IMR-90 (cell line): ENCODE results near the gene OR10A2. TPM values are rescaled to one million over a fixed set of nuclear protein-coding genes. Genes with fewer than 3 reads are reported as not detected.

ENCODE experiments used
- ATAC-seq: fragments of 200-7000 bp; cut with Tn5 transposase; 2 replicates; pipeline ENCODE4 v1.9.1; 2020; ENCODE audit warnings: low read depth, mild to moderate bottlenecking, moderate library complexity
- BruUV-seq: library from RNA; stranded (reverse); fragments of 400-500 nt; replicated peaks from 2 replicates; lab custom pipeline; 2021; lab: Mats Ljungman, UMichigan
- CTCF ChIA-PET: fragments of 300-600 bp; formaldehyde crosslinking; extraction: SDS; loops from one replicate; lab custom pipeline; 2021; ENCODE audit warnings: antibody characterized with exemption; lab: Yijun Ruan, JAX
- POLR2A ChIA-PET: fragments of 300-600 bp; sonication (Branson Sonifier 250); formaldehyde crosslinking; loops from one replicate; lab custom pipeline; 2022; ENCODE audit warnings: antibody characterized with exemption; ENCODE audit not compliant: unreplicated experiment; lab: Charles Lee
- DNase-seq: peaks from one replicate; pipeline ENCODE4 v3.0.0; 2013
- H2AFZ ChIP-seq: replicated peaks from 2 replicates; pipeline ENCODE3; 2013; ENCODE audit warnings: low read length, mild to moderate bottlenecking; ENCODE audit not compliant: poor library complexity
- H2AK5ac ChIP-seq: 2 replicates; pipeline ENCODE4 v1.6.1; 2013; ENCODE audit warnings: low read depth, low read length, inconsistent platforms
- H2AK9ac ChIP-seq: replicated peaks from 2 replicates; pipeline ENCODE3; 2013; ENCODE audit warnings: mild to moderate bottlenecking, low read depth, low read length, moderate library complexity; ENCODE audit not compliant: poor library complexity
- H2BK120ac ChIP-seq: 2 replicates; pipeline ENCODE4 v1.6.1; 2013; ENCODE audit warnings: low read depth, low read length, inconsistent platforms
- H2BK15ac ChIP-seq: 3 replicates; pipeline ENCODE4 v1.6.1; 2013; ENCODE audit warnings: low read depth, low read length, inconsistent platforms
- H2BK20ac ChIP-seq: 2 replicates; pipeline ENCODE4 v1.6.1; 2013; ENCODE audit warnings: low read depth, mild to moderate bottlenecking, inconsistent platforms, low read length, moderate library complexity
- H2BK5ac ChIP-seq: 2 replicates; pipeline ENCODE4 v1.6.1; 2013; ENCODE audit warnings: mild to moderate bottlenecking, low read depth, low read length, inconsistent platforms; ENCODE audit not compliant: poor library complexity, severe bottlenecking
- H3K14ac ChIP-seq: replicated peaks from 2 replicates; pipeline ENCODE4 v1.6.1; 2013; ENCODE audit warnings: low read depth, low read length, inconsistent platforms
- H3K18ac ChIP-seq: 2 replicates; pipeline ENCODE4 v1.6.1; 2013; ENCODE audit warnings: low read depth, low read length, control low read depth
- H3K23ac ChIP-seq: 2 replicates; pipeline ENCODE4 v1.6.1; 2013; ENCODE audit warnings: low read depth, low read length, inconsistent platforms
- H3K27ac ChIP-seq: 2 replicates; pipeline ENCODE4 v1.5.1; 2013; ENCODE audit warnings: mild to moderate bottlenecking, control low read depth, low read length; ENCODE audit not compliant: insufficient read depth
- H3K27me3 ChIP-seq: 2 replicates; pipeline ENCODE4 v1.6.1; 2013; ENCODE audit warnings: low read length; ENCODE audit not compliant: control insufficient read depth, insufficient read depth
- H3K36me3 ChIP-seq: 2 replicates; pipeline ENCODE4 v1.6.1; 2013; ENCODE audit warnings: low read length, mixed read lengths; ENCODE audit not compliant: control insufficient read depth, insufficient read depth
- H3K4ac ChIP-seq: 2 replicates; pipeline ENCODE4 v1.6.1; 2013; ENCODE audit warnings: low read depth, low read length, inconsistent platforms
- H3K4me1 ChIP-seq: 2 replicates; pipeline ENCODE4 v1.6.1; 2013; ENCODE audit warnings: low read length, mixed read lengths; ENCODE audit not compliant: control insufficient read depth, insufficient read depth
- H3K4me2 ChIP-seq: 2 replicates; pipeline ENCODE4 v1.6.1; 2013; ENCODE audit warnings: low read depth, mild to moderate bottlenecking, control low read depth, low read length, moderate library complexity
- H3K4me3 ChIP-seq: 2 replicates; pipeline ENCODE4 v1.5.1; 2013; ENCODE audit warnings: low read depth, mild to moderate bottlenecking, control low read depth, low read length, moderate library complexity; ENCODE audit not compliant: insufficient read depth
- H3K56ac ChIP-seq: 2 replicates; pipeline ENCODE4 v1.6.1; 2013; ENCODE audit warnings: low read length, inconsistent platforms; ENCODE audit not compliant: insufficient read depth; ENCODE audit errors: extremely low read depth
- H3K79me1 ChIP-seq, 2 experiments: 2 replicates each; pipeline ENCODE4 v1.6.1; 2013; ENCODE audit warnings: low read length in 2 of 2, inconsistent platforms in 1 of 2, low read depth in 1 of 2
- H3K9ac ChIP-seq: 2 replicates; pipeline ENCODE4 v1.6.1; 2013; ENCODE audit warnings: low read depth, low read length, control low read depth
- H3K9me1 ChIP-seq: 2 replicates; pipeline ENCODE4 v1.6.1; 2013; ENCODE audit warnings: low read length, inconsistent platforms; ENCODE audit not compliant: insufficient read depth
- H3K9me3 ChIP-seq: 2 replicates; pipeline ENCODE4 v1.6.1; 2013; ENCODE audit warnings: low read length; ENCODE audit not compliant: control insufficient read depth, insufficient read depth
- H4K20me1 ChIP-seq: 2 replicates; pipeline ENCODE4 v1.6.1; 2013; ENCODE audit warnings: low read length, inconsistent platforms; ENCODE audit not compliant: insufficient read depth
- H4K5ac ChIP-seq: 2 replicates; pipeline ENCODE4 v1.6.1; 2013; ENCODE audit warnings: mild to moderate bottlenecking, low read depth, low read length, control low read depth
- H4K8ac ChIP-seq, 2 experiments: 2 replicates each; pipeline ENCODE4 v1.6.1; 2013; ENCODE audit warnings: low read depth in 2 of 2, low read length in 2 of 2, control low read depth in 1 of 2, inconsistent platforms in 1 of 2
- H4K91ac ChIP-seq: 2 replicates; pipeline ENCODE4 v1.6.1; 2013; ENCODE audit warnings: low read depth, low read length, inconsistent platforms; ENCODE audit not compliant: insufficient read depth
- BHLHE40 ChIP-seq: fragments of 150-350 bp; IDR thresholded peaks from 2 replicates; pipeline ENCODE4 v1.6.1; 2016; ENCODE audit warnings: mild to moderate bottlenecking, low read depth, low read length
- CEBPB ChIP-seq: IDR thresholded peaks from 2 replicates; pipeline ENCODE4 v1.6.1; 2012; ENCODE audit warnings: low read depth, low read length, improper control_type of control experiment
- CHD1 ChIP-seq: IDR thresholded peaks from 2 replicates; pipeline ENCODE4 v1.6.1; 2012; ENCODE audit warnings: low read depth, low read length, improper control_type of control experiment
- ELK1 ChIP-seq: fragments of 150-350 bp; IDR thresholded peaks from 2 replicates; pipeline ENCODE4 v1.6.1; 2016; ENCODE audit warnings: low read depth, mild to moderate bottlenecking, low read length, moderate library complexity, borderline replicate concordance
- FOS ChIP-seq: fragments of 150-350 bp; IDR thresholded peaks from 2 replicates; pipeline ENCODE4 v1.6.1; 2016; ENCODE audit warnings: low read depth, low read length
- MAFK ChIP-seq: IDR thresholded peaks from 2 replicates; pipeline ENCODE4 v1.6.1; 2012; ENCODE audit warnings: low read depth, low read length, improper control_type of control experiment
- MAZ ChIP-seq: IDR thresholded peaks from 2 replicates; pipeline ENCODE4 v1.6.1; 2012; ENCODE audit warnings: low read depth, mild to moderate bottlenecking, low read length, improper control_type of control experiment, moderate library complexity, borderline replicate concordance
- MXI1 ChIP-seq: IDR thresholded peaks from 2 replicates; pipeline ENCODE4 v1.6.1; 2012; ENCODE audit warnings: low read depth, mild to moderate bottlenecking, low read length, moderate library complexity, borderline replicate concordance
- NFE2L2 ChIP-seq: fragments of 150-350 bp; IDR thresholded peaks from 2 replicates; pipeline ENCODE4 v1.6.1; 2016; ENCODE audit warnings: low read depth, mild to moderate bottlenecking, low read length
- POLR2A ChIP-seq: IDR thresholded peaks from 2 replicates; pipeline ENCODE4 v1.6.1; 2012; ENCODE audit warnings: mild to moderate bottlenecking, low read depth, low read length
- RAD21 ChIP-seq: IDR thresholded peaks from 2 replicates; pipeline ENCODE4 v1.6.1; 2012; ENCODE audit warnings: low read length, improper control_type of control experiment
- RCOR1 ChIP-seq: IDR thresholded peaks from 2 replicates; pipeline ENCODE4 v1.6.1; 2012; ENCODE audit warnings: mild to moderate bottlenecking, low read length, improper control_type of control experiment; ENCODE audit not compliant: insufficient replicate concordance
- RFX5 ChIP-seq: IDR thresholded peaks from 2 replicates; pipeline ENCODE4 v1.8.0; 2012; ENCODE audit warnings: low read depth, mild to moderate bottlenecking, low read length, moderate library complexity
- SMC3 ChIP-seq: fragments of 150-350 bp; IDR thresholded peaks from 2 replicates; pipeline ENCODE4 v1.6.1; 2016; ENCODE audit warnings: low read depth, mild to moderate bottlenecking, antibody characterized with exemption, low read length, moderate library complexity
- WGBS, 2 experiments: methylation state at CpG; one replicate each; pipeline versions ENCODE4 v1.1.5 to v1.1.7; 2013; ENCODE audit warnings: missing lambda C conversion rate in 2 of 2; ENCODE audit not compliant: insufficient read length in 1 of 2; ENCODE audit errors: extremely low coverage in 2 of 2; 5-methylcytosine and 5-hydroxymethylcytosine counted together
- dilution Hi-C: fragments of 300-500 bp; cut with HindIII; formaldehyde crosslinking; loops from one replicate; pipeline ENCODE4 v1.14.3; 2018; ENCODE audit warnings: low sequenced_read_pairs; ENCODE audit not compliant: unreplicated experiment
- in situ Hi-C: fragments of 300-500 bp; cut with MboI; formaldehyde crosslinking; loops from 3 replicates; pipeline ENCODE4 v1.14.3; 2019; ENCODE audit warnings: low sequenced_read_pairs, inconsistent platforms, mixed read lengths
- intact Hi-C: fragments of 100-400 bp; cut with micrococcal nuclease; formaldehyde crosslinking; loops from 2 replicates; pipeline ENCODE4 v1.10.0; 2022
- polyA plus RNA-seq, 3 experiments: library from polyadenylated mRNA; depleted of rRNA; stranded (reverse); fragments of >200 nt; gene quantifications; 2 replicates each; pipeline ENCODE4 v1.2.3, GENCODE V29; 2012; ENCODE audit warnings: low replicate concordance in 1 of 3
- total RNA-seq: library from RNA; depleted of rRNA; stranded (reverse); fragments of >200 nt; gene quantifications from 2 replicates; pipeline ENCODE4 v1.2.3, GENCODE V29; 2012
- TF ChIP-seq, protein P1 (sequence below): fragments of 150-350 bp; IDR thresholded peaks from 2 replicates; pipeline ENCODE4 v1.6.1; 2017; ENCODE audit warnings: mild to moderate bottlenecking, antibody characterized with exemption, low read length, low read depth
- TF ChIP-seq, protein P2 (sequence below): conservative IDR thresholded peaks from 2 replicates; pipeline ENCODE4 v1.5.1; 2012; ENCODE audit warnings: mild to moderate bottlenecking, low read depth, low read length, improper control_type of control experiment

The OR10A2 gene
- total and polyA plus RNA-seq, 2 of the 4 experiments (the other 2 are of a cell fraction) = not detected

DNA sequence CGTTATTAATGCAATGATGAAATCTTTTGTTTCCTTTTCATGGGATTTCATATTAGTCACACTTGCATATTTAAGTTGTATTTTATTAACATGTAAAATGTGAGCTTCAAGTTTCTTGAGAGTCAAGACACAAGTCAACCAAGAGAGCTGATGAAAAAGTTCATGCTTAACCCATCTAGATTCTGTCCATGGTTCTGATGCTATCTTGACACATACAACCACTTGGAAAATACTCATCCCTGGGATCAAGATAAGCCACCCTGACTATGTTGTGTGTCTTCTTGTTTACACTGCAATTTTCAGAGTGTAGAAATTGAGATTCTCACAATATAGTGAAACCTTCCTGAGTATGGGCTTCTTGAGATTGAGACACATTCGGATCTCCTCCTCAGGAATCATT lies 12.9 kb downstream of the OR10A2 start:
- Histone ChIP-seq H3K18ac (no peak overlapping the region), H3K4me2 (no peak overlapping the region), H3K79me1 (no peaks in the 10 kb centered on the region), H2BK20ac (no peak overlapping the region), H3K14ac (no peak overlapping the region), H3K4me3 (no peak overlapping the region), H4K8ac (no peak overlapping the region), H3K27ac (no peak overlapping the region), H4K91ac (no peak overlapping the region), H3K4me1 (no peaks in the 10 kb centered on the region), H2BK15ac (no peak overlapping the region), H3K23ac (no peak overlapping the region), H3K36me3 (no peaks in the 10 kb centered on the region), H2AK5ac (no peak overlapping the region), H4K20me1 (no peaks in the 10 kb centered on the region), H4K5ac (no peak overlapping the region), H3K27me3 (no peaks in the 10 kb centered on the region), H3K4ac (no peak overlapping the region), H2BK5ac (no peak overlapping the region), H2BK120ac (no peak overlapping the region), H3K9me3 (peaks cover 3% of the 10 kb centered on the region; the same call in 1 of the 2 replicates), H3K9ac (no peak overlapping the region), H2AK9ac (no peak overlapping the region), H3K9me1 (no peaks in the 10 kb centered on the region), H3K56ac (no peak overlapping the region), H2AFZ (no peak overlapping the region)
- POLR2A ChIA-PET = no interaction called here
- no CpG with 5 or more reads among the region's 2 CpGs for WGBS, 2 experiments
- DNase-seq (no peak), ATAC-seq (no peak)
- dilution Hi-C loops = no loop called here
- in situ Hi-C loops = no loop called here
- TF ChIP-seq ELK1 = no peak
- no peak for TF ChIP-seq RCOR1
- no peak for TF ChIP-seq CHD1
- no peak for TF ChIP-seq RAD21
- TF ChIP-seq NFE2L2 = no peak
- no peak for TF ChIP-seq POLR2A
- TF ChIP-seq SMC3 = no peak
- no peak for TF ChIP-seq MXI1
- no peak for TF ChIP-seq MAFK
- TF ChIP-seq, protein P1, sequence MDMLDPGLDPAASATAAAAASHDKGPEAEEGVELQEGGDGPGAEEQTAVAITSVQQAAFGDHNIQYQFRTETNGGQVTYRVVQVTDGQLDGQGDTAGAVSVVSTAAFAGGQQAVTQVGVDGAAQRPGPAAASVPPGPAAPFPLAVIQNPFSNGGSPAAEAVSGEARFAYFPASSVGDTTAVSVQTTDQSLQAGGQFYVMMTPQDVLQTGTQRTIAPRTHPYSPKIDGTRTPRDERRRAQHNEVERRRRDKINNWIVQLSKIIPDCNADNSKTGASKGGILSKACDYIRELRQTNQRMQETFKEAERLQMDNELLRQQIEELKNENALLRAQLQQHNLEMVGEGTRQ = no peak
- TF ChIP-seq FOS = no peak
- TF ChIP-seq CEBPB = no peak
- no peak for TF ChIP-seq BHLHE40
- TF ChIP-seq RFX5 = no peak
- TF ChIP-seq, protein P2, sequence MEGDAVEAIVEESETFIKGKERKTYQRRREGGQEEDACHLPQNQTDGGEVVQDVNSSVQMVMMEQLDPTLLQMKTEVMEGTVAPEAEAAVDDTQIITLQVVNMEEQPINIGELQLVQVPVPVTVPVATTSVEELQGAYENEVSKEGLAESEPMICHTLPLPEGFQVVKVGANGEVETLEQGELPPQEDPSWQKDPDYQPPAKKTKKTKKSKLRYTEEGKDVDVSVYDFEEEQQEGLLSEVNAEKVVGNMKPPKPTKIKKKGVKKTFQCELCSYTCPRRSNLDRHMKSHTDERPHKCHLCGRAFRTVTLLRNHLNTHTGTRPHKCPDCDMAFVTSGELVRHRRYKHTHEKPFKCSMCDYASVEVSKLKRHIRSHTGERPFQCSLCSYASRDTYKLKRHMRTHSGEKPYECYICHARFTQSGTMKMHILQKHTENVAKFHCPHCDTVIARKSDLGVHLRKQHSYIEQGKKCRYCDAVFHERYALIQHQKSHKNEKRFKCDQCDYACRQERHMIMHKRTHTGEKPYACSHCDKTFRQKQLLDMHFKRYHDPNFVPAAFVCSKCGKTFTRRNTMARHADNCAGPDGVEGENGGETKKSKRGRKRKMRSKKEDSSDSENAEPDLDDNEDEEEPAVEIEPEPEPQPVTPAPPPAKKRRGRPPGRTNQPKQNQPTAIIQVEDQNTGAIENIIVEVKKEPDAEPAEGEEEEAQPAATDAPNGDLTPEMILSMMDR = no peak
- TF ChIP-seq MAZ = no peak
- intact Hi-C loops = no loop called here
- CTCF ChIA-PET = no interaction called here
- BruUV-seq = no TSS peak
